Fibroblast of lung (primary cell): ENCODE results near the gene NANOGP8. TPM values are rescaled to one million over a fixed set of nuclear protein-coding genes. Genes with fewer than 3 reads are reported as not detected.

Source experiments
- DNase-seq, 2 donors: peaks; one replicate each; pipeline versions ENCODE4 v3.0.0 to v3.0.0-alpha.2; 2010; ENCODE audit warnings: low read depth in 2 of 2
- H2AFZ ChIP-seq: 2 replicates; pipeline ENCODE4 v1.5.1; 2012; ENCODE audit warnings: low read length, control low read depth, inconsistent platforms
- H3K27ac ChIP-seq: 2 replicates; pipeline ENCODE4 v1.5.1; 2011; ENCODE audit warnings: low read length, control low read depth; ENCODE audit not compliant: insufficient read depth
- H3K27me3 ChIP-seq: 2 replicates; pipeline ENCODE4 v1.5.1; 2011; ENCODE audit warnings: mild to moderate bottlenecking, low read length; ENCODE audit not compliant: control insufficient read depth, insufficient read depth
- H3K36me3 ChIP-seq: 2 replicates; pipeline ENCODE4 v1.5.1; 2011; ENCODE audit warnings: low read length; ENCODE audit not compliant: control insufficient read depth, insufficient read depth
- H3K4me1 ChIP-seq: 2 replicates; pipeline ENCODE4 v1.5.1; 2011; ENCODE audit warnings: low read length; ENCODE audit not compliant: control insufficient read depth, insufficient read depth; ENCODE audit errors: extremely low read depth
- H3K4me2 ChIP-seq: 2 replicates; pipeline ENCODE4 v1.5.1; 2011; ENCODE audit warnings: low read length, control low read depth; ENCODE audit not compliant: insufficient read depth; ENCODE audit errors: extremely low read depth
- H3K4me3 ChIP-seq, 4 experiments: fragments of 200-600 bp in 1 of 4; sonication (generic) in 1 of 4; replicated peaks in 1 of 4; 2 replicates each; pipeline ENCODE4 v1.5.1; 2011 to 2016; ENCODE audit warnings: low read length in 4 of 4, low read depth in 3 of 4, mild to moderate bottlenecking in 3 of 4, control low read depth in 2 of 4, inconsistent platforms in 1 of 4, mixed read lengths in 1 of 4; ENCODE audit not compliant: insufficient read depth in 1 of 4; ENCODE audit errors: control extremely low read depth in 1 of 4
- H3K79me2 ChIP-seq: 2 replicates; pipeline ENCODE4 v1.5.1; 2012; ENCODE audit warnings: mild to moderate bottlenecking, low read length, inconsistent platforms; ENCODE audit not compliant: control insufficient read depth, insufficient read depth
- H3K9ac ChIP-seq: 2 replicates; pipeline ENCODE4 v1.5.1; 2011; ENCODE audit warnings: mild to moderate bottlenecking, low read length, control low read depth; ENCODE audit not compliant: insufficient read depth
- H3K9me3 ChIP-seq: 2 replicates; pipeline ENCODE4 v1.5.1; 2012; ENCODE audit warnings: low read depth, low read length; ENCODE audit not compliant: control insufficient read depth, insufficient read depth
- H4K20me1 ChIP-seq: 2 replicates; pipeline ENCODE4 v1.5.1; 2011; ENCODE audit warnings: low read length; ENCODE audit not compliant: control insufficient read depth, insufficient read depth; ENCODE audit errors: extremely low read depth
- CTCF ChIP-seq, 2 donors: IDR thresholded peaks in 1 of 2; conservative IDR thresholded peaks in 1 of 2; 1 replicate in 1 of 2; 2 replicates in 1 of 2; pipeline ENCODE4 v1.5.1; 2011 to 2012; ENCODE audit warnings: low read length in 2 of 2, control low read depth in 1 of 2, inconsistent platforms in 1 of 2, low read depth in 1 of 2, mild to moderate bottlenecking in 1 of 2
- EZH2 ChIP-seq: IDR thresholded peaks from 2 replicates; pipeline ENCODE4 v1.5.1; 2012; ENCODE audit warnings: low read length, control low read depth, mild to moderate bottlenecking; ENCODE audit errors: missing control alignments
- polyA plus RNA-seq, 2 donors: library from polyadenylated mRNA; depleted of rRNA in 1 of 2; stranded (reverse) in 1 of 2; unstranded in 1 of 2; fragments of >200 nt; gene quantifications; 2 replicates each; pipeline ENCODE4 v1.2.1, GENCODE V29; 2011 to 2012; ENCODE audit warnings: missing spikeins in 1 of 2
- total RNA-seq: library from RNA; depleted of rRNA; stranded (reverse); fragments of >200 nt; gene quantifications from 2 replicates; pipeline ENCODE4 v1.2.1, GENCODE V29; 2014

The NANOGP8 gene
- total and polyA plus RNA-seq, 2 donors (not counting 1 experiment from before 2014, with no cell fraction given), result not detected

- no peaks in the 10 kb centered on the region for H3K79me2 ChIP-seq
- H3K4me3 ChIP-seq, result no peak overlapping the region
- H3K27me3 ChIP-seq, result no peaks in the 10 kb centered on the region
- H3K36me3 ChIP-seq, result no peaks in the 10 kb centered on the region
- no peak overlapping the region for H3K27ac ChIP-seq
- DNase-seq, result no peak
- H3K9me3 ChIP-seq, result no peaks in the 10 kb centered on the region
- no peaks in the 10 kb centered on the region for H3K4me1 ChIP-seq
- TF ChIP-seq CTCF (conservative IDR thresholded peaks at IDR 0.05 in 1 of 2, IDR thresholded peaks at IDR 0.05 in 1 of 2; ENCODE audit: low read depth in 1 of 2, low read length in 2 of 2), result no peak
- TF ChIP-seq EZH2, result no peak
- no peak overlapping the region for H3K9ac ChIP-seq
- no peak overlapping the region for H2AFZ ChIP-seq
- H3K4me2 ChIP-seq, result no peak overlapping the region
- no peaks in the 10 kb centered on the region for H4K20me1 ChIP-seq
Observed at GRCh38 chr15:35118960-35119359, 33.9 kb upstream of the NANOGP8 start.

GRCh38 chr15:35117543-35118265, 32.6 kb upstream of the NANOGP8 start:
- Histone ChIP-seq H3K4me1 (no peaks in the 10 kb centered on the region), H3K4me3 (no peak overlapping the region), H3K27ac (no peak overlapping the region), H3K79me2 (no peaks in the 10 kb centered on the region), H3K9ac (no peak overlapping the region), H4K20me1 (no peaks in the 10 kb centered on the region), H3K27me3 (no peaks in the 10 kb centered on the region), H3K36me3 (no peaks in the 10 kb centered on the region), H3K4me2 (no peak overlapping the region), H2AFZ (no peak overlapping the region), H3K9me3 (no peaks in the 10 kb centered on the region)
- peak; percentile 6 to 51 for DNase-seq
- TF ChIP-seq CTCF (conservative IDR thresholded peaks at IDR 0.05 in 1 of 2, IDR thresholded peaks at IDR 0.05 in 1 of 2; ENCODE audit: low read depth in 1 of 2, low read length in 2 of 2) (no peak), EZH2 (no peak)

DNA sequence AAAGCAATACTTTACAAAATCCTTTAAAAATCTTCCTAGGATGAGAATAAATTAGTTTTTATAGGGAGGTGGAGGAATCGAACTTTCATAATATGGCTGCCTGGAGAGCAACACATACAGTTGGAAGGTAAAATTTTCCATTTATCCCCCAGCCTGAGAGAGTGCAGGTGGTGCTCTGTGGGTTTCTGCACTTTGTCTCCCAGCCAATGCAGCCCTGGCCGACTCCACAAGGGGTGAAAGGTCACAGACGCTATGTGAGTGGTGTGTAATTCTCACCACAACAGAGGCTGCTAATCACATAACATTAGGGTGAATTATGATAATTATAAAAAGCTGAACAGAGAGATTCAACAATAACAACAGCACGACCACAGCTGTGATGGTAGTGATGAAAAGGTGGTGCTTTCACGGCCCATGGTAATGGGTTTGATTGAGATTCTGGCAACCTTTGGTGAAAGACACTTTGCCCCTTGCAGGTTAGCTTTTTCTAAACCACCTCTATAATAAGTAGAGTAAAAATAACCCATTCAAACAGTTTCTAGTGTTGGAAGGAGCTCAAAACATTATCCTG, 30.1 kb upstream of the NANOGP8 start:
- peak in 1 of 2 donors; percentile 82 for DNase-seq
- Histone ChIP-seq H3K36me3 (no peaks in the 10 kb centered on the region), H4K20me1 (no peaks in the 10 kb centered on the region), H3K27ac (no peak overlapping the region), H3K9ac (no peak overlapping the region), H2AFZ (no peak overlapping the region), H3K79me2 (no peaks in the 10 kb centered on the region), H3K27me3 (no peaks in the 10 kb centered on the region), H3K9me3 (no peaks in the 10 kb centered on the region), H3K4me2 (no peak overlapping the region), H3K4me3 (no peak overlapping the region), H3K4me1 (no peaks in the 10 kb centered on the region)
- TF ChIP-seq EZH2 (no peak), CTCF (conservative IDR thresholded peaks at IDR 0.05 in 1 of 2, IDR thresholded peaks at IDR 0.05 in 1 of 2; ENCODE audit: low read depth in 1 of 2, low read length in 2 of 2) (no peak)
